Right lobe of liver (tissue), 4 donors: ENCODE data around the gene CYTIP.

ENCODE experiments used
- POLR2A ChIP-seq: fragments of 450-650 bp; IDR thresholded peaks from one replicate; pipeline ENCODE4 v1.6.1; 2017; ENCODE audit warnings: antibody characterized with exemption, mild to moderate bottlenecking
- TF ChIP-seq, protein P1 (sequence below), 4 donors: fragments of 200-600 bp in 3 of 4; fragments of 450-650 bp in 1 of 4; IDR thresholded peaks; one replicate each; pipeline versions ENCODE4 v1.5.1 to v1.8.0; 2016 to 2022; ENCODE audit warnings: antibody characterized with exemption in 4 of 4, mild to moderate bottlenecking in 2 of 4
- donor health status: DM: no; HTN: no; CAD: no.
- donor health status: DM: no; HTN: no; CAD: no.
- donor health status: DM: no; HTN: yes; CAD: no.

DNA sequence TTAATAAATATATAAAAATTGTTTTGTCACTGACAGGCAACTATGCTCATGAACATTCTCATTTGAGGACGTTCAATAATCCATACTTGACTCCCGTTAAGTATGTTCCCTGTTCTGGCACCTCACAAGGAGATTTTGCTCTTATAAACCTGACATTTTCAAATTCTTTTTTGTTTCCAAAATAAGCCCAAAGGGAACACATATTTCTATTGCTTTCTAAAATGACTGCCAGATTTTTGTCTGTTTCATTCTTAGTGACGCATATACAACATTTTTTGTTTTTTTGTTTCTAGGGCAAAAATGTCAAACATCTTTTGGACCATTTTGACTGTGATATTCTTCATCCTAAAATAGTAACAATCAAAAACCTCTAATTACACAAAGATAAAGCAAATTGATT is 50.5 kb downstream of the CYTIP start:
- TF ChIP-seq, protein P1, sequence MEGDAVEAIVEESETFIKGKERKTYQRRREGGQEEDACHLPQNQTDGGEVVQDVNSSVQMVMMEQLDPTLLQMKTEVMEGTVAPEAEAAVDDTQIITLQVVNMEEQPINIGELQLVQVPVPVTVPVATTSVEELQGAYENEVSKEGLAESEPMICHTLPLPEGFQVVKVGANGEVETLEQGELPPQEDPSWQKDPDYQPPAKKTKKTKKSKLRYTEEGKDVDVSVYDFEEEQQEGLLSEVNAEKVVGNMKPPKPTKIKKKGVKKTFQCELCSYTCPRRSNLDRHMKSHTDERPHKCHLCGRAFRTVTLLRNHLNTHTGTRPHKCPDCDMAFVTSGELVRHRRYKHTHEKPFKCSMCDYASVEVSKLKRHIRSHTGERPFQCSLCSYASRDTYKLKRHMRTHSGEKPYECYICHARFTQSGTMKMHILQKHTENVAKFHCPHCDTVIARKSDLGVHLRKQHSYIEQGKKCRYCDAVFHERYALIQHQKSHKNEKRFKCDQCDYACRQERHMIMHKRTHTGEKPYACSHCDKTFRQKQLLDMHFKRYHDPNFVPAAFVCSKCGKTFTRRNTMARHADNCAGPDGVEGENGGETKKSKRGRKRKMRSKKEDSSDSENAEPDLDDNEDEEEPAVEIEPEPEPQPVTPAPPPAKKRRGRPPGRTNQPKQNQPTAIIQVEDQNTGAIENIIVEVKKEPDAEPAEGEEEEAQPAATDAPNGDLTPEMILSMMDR (IDR thresholded peaks at IDR 0.05): no peak
- TF ChIP-seq POLR2A: no peak
